ENCODE data around the gene CXXC1. TPM values are rescaled to one million over a fixed set of nuclear protein-coding genes. Genes with fewer than 3 reads are reported as not detected.

The CXXC1 gene
- total RNA-seq (2014; rRNA removed; shearing (Covaris generic)) = 54.4 and 61.7 TPM in 2 replicates
- total RNA-seq (2022) = 79.1 and 97.4 TPM in 2 replicates
- Bru-seq, nascent RNA = percentile 55 among the genes with signal in this experiment
- percentile 69 among the genes with signal in this experiment for BruChase-seq, experiment 1, labeled RNA remaining after a 6-hour chase
- percentile 70 among the genes with signal in this experiment for BruChase-seq, experiment 2, labeled RNA remaining after a 2-hour chase
- long read RNA-seq, transcript CXXC1-201 (15 exons, 2,936 nt) = major isoform, 40 of 98 reads
- long read RNA-seq, partial matches to known transcripts = 7 of 98 reads
- long read RNA-seq, other reads (novel, unspliced or antisense) = 45 of 98 reads

DNA sequence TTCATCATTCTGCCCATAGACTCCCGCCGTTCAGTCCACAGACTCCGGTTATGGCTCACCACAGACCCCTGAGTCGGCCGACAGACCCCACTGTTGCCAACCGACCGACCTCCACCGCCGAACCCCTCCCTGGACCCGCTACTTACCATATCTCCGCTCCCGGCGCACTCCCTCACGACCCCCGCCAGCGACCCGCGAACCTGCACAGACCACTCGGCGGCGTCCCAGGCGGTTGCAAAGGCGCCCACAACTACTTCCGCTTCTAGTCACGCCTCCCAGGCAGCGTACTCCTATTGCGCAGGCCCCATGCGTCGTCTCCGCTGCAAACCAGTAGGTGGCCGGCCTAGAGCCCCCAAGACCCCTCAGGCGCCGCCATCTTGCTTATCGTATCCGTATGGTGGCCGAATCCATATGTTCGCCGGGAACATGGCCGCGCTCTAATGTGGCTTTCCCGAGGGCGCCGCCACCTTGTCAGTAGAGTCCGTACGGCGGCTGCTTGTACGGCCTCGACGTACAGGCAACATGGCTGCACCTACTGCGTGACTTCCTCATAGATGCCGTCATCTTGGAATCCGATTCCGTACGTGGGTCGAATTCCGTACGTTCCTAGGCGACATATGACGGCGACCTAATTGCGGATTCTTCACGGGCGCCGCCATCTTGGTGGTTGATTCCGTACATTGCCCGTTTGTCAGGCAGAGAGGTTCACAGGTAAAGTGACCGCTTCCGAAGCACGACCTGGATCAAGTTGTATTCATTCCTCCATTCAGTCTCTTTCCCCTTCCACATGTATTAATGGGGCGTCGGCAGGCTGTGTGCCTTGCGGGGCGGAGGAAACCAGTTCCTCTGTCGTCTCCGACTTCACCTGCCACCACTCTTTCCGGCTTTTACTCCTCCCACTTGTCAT lies at the start of gene CXXC1:
TSS of gene CXXC1 (minus strand) at position 252 of the 907 bp plus-strand sequence. CDS start at position 149, 103 bp downstream.
- POLR2A ChIA-PET = interaction anchor here (1.5 kb wide), 1 partner anchor 69 kb away, joined by 3 read pairs; no protein-coding TSS in a partner anchor
- no peaks in the 10 kb centered on the region for H3K9me2 ChIP-seq (ENCODE audit: insufficient read depth, low read length)
- CTCF ChIA-PET (ENCODE audit: unreplicated experiment) = no interaction called here
- H3K4me1 ChIP-seq (ENCODE audit: insufficient read depth, low read length, poor library complexity, severe bottlenecking) = no peaks in the 10 kb centered on the region
- TF ChIP-seq EZH2phosphoT487 (IDR thresholded peaks at IDR 0.05; ENCODE audit: borderline replicate concordance, low read depth, low read length) = no peak
- TF ChIP-seq, protein P1, sequence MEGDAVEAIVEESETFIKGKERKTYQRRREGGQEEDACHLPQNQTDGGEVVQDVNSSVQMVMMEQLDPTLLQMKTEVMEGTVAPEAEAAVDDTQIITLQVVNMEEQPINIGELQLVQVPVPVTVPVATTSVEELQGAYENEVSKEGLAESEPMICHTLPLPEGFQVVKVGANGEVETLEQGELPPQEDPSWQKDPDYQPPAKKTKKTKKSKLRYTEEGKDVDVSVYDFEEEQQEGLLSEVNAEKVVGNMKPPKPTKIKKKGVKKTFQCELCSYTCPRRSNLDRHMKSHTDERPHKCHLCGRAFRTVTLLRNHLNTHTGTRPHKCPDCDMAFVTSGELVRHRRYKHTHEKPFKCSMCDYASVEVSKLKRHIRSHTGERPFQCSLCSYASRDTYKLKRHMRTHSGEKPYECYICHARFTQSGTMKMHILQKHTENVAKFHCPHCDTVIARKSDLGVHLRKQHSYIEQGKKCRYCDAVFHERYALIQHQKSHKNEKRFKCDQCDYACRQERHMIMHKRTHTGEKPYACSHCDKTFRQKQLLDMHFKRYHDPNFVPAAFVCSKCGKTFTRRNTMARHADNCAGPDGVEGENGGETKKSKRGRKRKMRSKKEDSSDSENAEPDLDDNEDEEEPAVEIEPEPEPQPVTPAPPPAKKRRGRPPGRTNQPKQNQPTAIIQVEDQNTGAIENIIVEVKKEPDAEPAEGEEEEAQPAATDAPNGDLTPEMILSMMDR (conservative IDR thresholded peaks at IDR 0.05; ENCODE audit: low read length) = peak; percentile 59
- peaks cover 30% of the 10 kb centered on the region for H3K36me3 ChIP-seq (ENCODE audit: insufficient read depth, low read length)
- H4K20me1 ChIP-seq (ENCODE audit: insufficient read depth, low read length) = no peaks in the 10 kb centered on the region
- no TSS peak for BruUV-seq (replicated peaks)
- peak; percentile 97 for DNase-seq (ENCODE audit: low spot score)
- no peaks in the 10 kb centered on the region for H3K9me3 ChIP-seq (ENCODE audit: low read length)
- peak within 1 kb of the TSS; percentile 55 for H3K27ac ChIP-seq (ENCODE audit: low read depth, low read length, poor library complexity, severe bottlenecking)
- peaks cover 17% of the 10 kb centered on the region for H3K79me2 ChIP-seq (ENCODE audit: insufficient read depth, low read depth, low read length)
- peak within 1 kb of the TSS; percentile 38; the same call in 1 of the 2 replicates for H2AFZ ChIP-seq (ENCODE audit: low read length)
- intact Hi-C loops (cut with micrococcal nuclease; ENCODE audit: unreplicated experiment) = loop anchor here (1.0 to 2.0 kb wide), 3 partner anchors 19 to 69 kb away; no protein-coding TSS in a partner anchor
- peak within 1 kb of the TSS; percentile 72 for H3K4me2 ChIP-seq (ENCODE audit: low read length)
- peak within 1 kb of the TSS; percentile 100 for H3K4me3 ChIP-seq (ENCODE audit: low read depth, low read length, poor library complexity, severe bottlenecking)

DNA sequence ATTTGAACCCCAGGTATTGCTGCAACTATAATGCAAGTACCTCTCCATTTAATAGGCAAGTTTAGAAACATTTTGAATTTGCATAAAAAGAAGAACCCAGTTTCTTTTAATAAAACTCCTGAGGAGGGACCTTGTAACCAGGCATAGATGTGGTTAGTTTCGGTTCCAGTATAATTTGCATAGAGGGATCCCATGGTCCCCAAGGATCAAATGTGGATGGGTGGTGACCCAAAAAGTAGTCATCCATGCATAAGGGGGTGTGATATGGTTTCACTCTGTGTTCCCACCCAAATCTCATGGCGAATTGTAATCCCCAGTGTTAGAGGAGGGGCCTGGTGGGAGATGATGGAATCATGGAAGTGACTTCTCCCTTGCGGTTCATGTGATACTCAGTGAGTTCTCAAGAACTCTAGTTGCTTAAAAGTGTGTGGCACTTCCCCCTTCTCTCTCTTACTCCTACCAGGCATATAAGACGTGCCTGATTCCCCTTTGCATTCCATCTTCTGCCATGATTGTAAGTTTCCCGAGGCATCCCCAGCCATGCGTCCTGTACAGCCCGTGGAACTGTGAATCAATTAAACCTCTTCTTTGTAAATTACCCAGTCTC lies 47.2 kb upstream of the CXXC1 start:
- intact Hi-C loops (cut with micrococcal nuclease; ENCODE audit: unreplicated experiment) = no loop called here
- Histone ChIP-seq H3K27ac (ENCODE audit: low read depth, low read length, poor library complexity, severe bottlenecking) (no peak overlapping the region), H3K9me3 (ENCODE audit: low read length) (no peaks in the 10 kb centered on the region), H3K79me2 (ENCODE audit: insufficient read depth, low read depth, low read length) (no peaks in the 10 kb centered on the region), H3K4me1 (ENCODE audit: insufficient read depth, low read length, poor library complexity, severe bottlenecking) (peaks cover 23% of the 10 kb centered on the region), H2AFZ (ENCODE audit: low read length) (no peak overlapping the region), H3K4me2 (ENCODE audit: low read length) (peak overlapping the region; percentile 57), H4K20me1 (ENCODE audit: insufficient read depth, low read length) (no peaks in the 10 kb centered on the region), H3K4me3 (ENCODE audit: low read depth, low read length, poor library complexity, severe bottlenecking) (peak overlapping the region; percentile 2), H3K36me3 (ENCODE audit: insufficient read depth, low read length) (no peaks in the 10 kb centered on the region; the same call in 1 of the 2 replicates), H3K9me2 (ENCODE audit: insufficient read depth, low read length) (no peaks in the 10 kb centered on the region)
- ChIA-PET CTCF (ENCODE audit: unreplicated experiment) (no interaction called here), POLR2A (no interaction called here)
- peak; percentile 21 for DNase-seq (ENCODE audit: low spot score)
- TF ChIP-seq EZH2phosphoT487 (IDR thresholded peaks at IDR 0.05; ENCODE audit: borderline replicate concordance, low read depth, low read length) = no peak
- TF ChIP-seq, protein P1 (conservative IDR thresholded peaks at IDR 0.05; ENCODE audit: low read length) = no peak
- BruUV-seq (replicated peaks) = no TSS peak

Data from OCI-LY7 (cell line).